Gastrocnemius medialis (tissue), 4 donors: Measurements from ENCODE around the gene KHDC1. TPM values are rescaled to one million over a fixed set of nuclear protein-coding genes. Genes with fewer than 3 reads are reported as not detected.
"Not testable (repeated sequence)": the region's sequence is repeated elsewhere in the genome, so short reads cannot be mapped to it uniquely, and the experiment has no call there.

Experiments used
- ATAC-seq, 2 donors: fragments of 150-250 bp; one replicate each; pipeline ENCODE4 v1.9.1; 2016
- DNase-seq, 2 donors: peaks; one replicate each; pipeline ENCODE4 v3.0.0-alpha.2; 2019
- H3K27ac ChIP-seq, 4 donors: fragments of 200-600 bp; sonication (generic); 1 replicate in 1 of 4; 2 replicates in 3 of 4; pipeline ENCODE4 v1.5.1; 2016 to 2018; ENCODE audit warnings: mild to moderate bottlenecking in 2 of 4, moderate library complexity in 1 of 4
- H3K27me3 ChIP-seq, 3 donors: fragments of 200-600 bp; sonication (generic) in 2 of 3; 1 replicate in 1 of 3; 2 replicates in 2 of 3; pipeline versions ENCODE4 v1.5.1 to v1.6.0; 2016 to 2019; ENCODE audit warnings: mild to moderate bottlenecking in 1 of 3, moderate library complexity in 1 of 3
- H3K36me3 ChIP-seq, 2 donors: fragments of 200-600 bp; sonication (generic) in 1 of 2; one replicate each; pipeline ENCODE4 v1.5.1; 2017 to 2018
- H3K4me1 ChIP-seq, 2 donors: fragments of 200-600 bp; sonication (generic) in 1 of 2; one replicate each; pipeline ENCODE4 v1.5.1; 2016 to 2017; ENCODE audit warnings: mild to moderate bottlenecking in 2 of 2
- H3K4me3 ChIP-seq, 4 donors: fragments of 200-600 bp; sonication (generic) in 3 of 4; 1 replicate in 1 of 4; 2 replicates in 3 of 4; pipeline ENCODE4 v1.5.1; 2016 to 2019; ENCODE audit warnings: mild to moderate bottlenecking in 2 of 4
- H3K9me3 ChIP-seq, 3 donors: fragments of 200-600 bp; sonication (generic) in 2 of 3; 1 replicate in 1 of 3; 2 replicates in 2 of 3; pipeline ENCODE4 v1.5.1; 2016 to 2019
- CTCF ChIP-seq, 5 experiments: fragments of 450-650 bp in 3 of 5; fragments of 200-600 bp in 2 of 5; sonication (generic) in 2 of 5; IDR thresholded peaks in 4 of 5; conservative IDR thresholded peaks in 1 of 5; 1 replicate in 4 of 5; 2 replicates in 1 of 5; pipeline ENCODE4 v1.5.1; 2016 to 2019; ENCODE audit warnings: antibody characterized with exemption in 5 of 5, mild to moderate bottlenecking in 3 of 5, moderate library complexity in 3 of 5
- POLR2A ChIP-seq, 2 donors: fragments of 450-650 bp; IDR thresholded peaks; one replicate each; pipeline ENCODE4 v1.6.1; 2017; ENCODE audit warnings: antibody characterized with exemption in 2 of 2, mild to moderate bottlenecking in 2 of 2, moderate library complexity in 2 of 2
- in situ Hi-C, 4 donors: fragments of 200-750 bp; cut with MboI; loops; one replicate each; pipeline versions ENCODE4 v1.15.0 to v1.8.0; 2017; ENCODE audit warnings: low sequenced_read_pairs in 4 of 4
- intact Hi-C: fragments of 100-400 bp; cut with DNase I; formaldehyde crosslinking; loops from one replicate; pipeline ENCODE4 v1.15.1; 2023; ENCODE audit warnings: low total_unique reads
- total RNA-seq, 4 donors: library from RNA; depleted of rRNA; stranded (reverse); fragments of >200 nt; gene quantifications; one replicate each; pipeline versions ENCODE4 v1.1.0 to v1.2.3, GENCODE V29; 2016

The KHDC1 gene
- total RNA-seq, 4 donors from 2014 or later: not detected

GRCh38 chr6:73264446-73264845 is 1.4 kb upstream of the KHDC1 start:
- ATAC-seq: no peak
- intact Hi-C loops: no loop called here
- in situ Hi-C loops: no loop called here

GRCh38 chr6:73263570-73263909 is 544 bp upstream of the KHDC1 start:
- TF ChIP-seq POLR2A (IDR thresholded peaks at IDR 0.05) (no peak), CTCF (IDR thresholded peaks at IDR 0.05 in 4 of 5, conservative IDR thresholded peaks at IDR 0.05 in 1 of 5) (no peak)
- H3K9me3 ChIP-seq: no peaks in the 10 kb centered on the region
- H3K4me3 ChIP-seq: peak overlapping the region; percentile 52 to 77 (median 68)
- intact Hi-C loops: no loop called here
- DNase-seq: no peak
- H3K27ac ChIP-seq: no peak overlapping the region
- in situ Hi-C loops: no loop called here
- peaks cover 5% of the 10 kb centered on the region in 2 donors for H3K4me1 ChIP-seq
- no peaks in the 10 kb centered on the region for H3K27me3 ChIP-seq
- ATAC-seq: no peak
- H3K36me3 ChIP-seq: no peaks in the 10 kb centered on the region

More at GRCh38 chr6:73264446-73264845, 1.4 kb upstream of the KHDC1 start:
- peaks cover 5% of the 10 kb centered on the region in 2 donors for H3K4me1 ChIP-seq
- DNase-seq: no peak
- no peak overlapping the region for H3K27ac ChIP-seq
- no peak overlapping the region for H3K4me3 ChIP-seq
- H3K9me3 ChIP-seq: no peaks in the 10 kb centered on the region
- TF ChIP-seq POLR2A (IDR thresholded peaks at IDR 0.05): no peak
- TF ChIP-seq CTCF (IDR thresholded peaks at IDR 0.05 in 4 of 5, conservative IDR thresholded peaks at IDR 0.05 in 1 of 5): no peak
- H3K27me3 ChIP-seq: no peaks in the 10 kb centered on the region
- H3K36me3 ChIP-seq: no peaks in the 10 kb centered on the region

GRCh38 chr6:73258721-73259120 is 4.3 kb downstream of the KHDC1 start:
- Histone ChIP-seq H3K9me3 (no peaks in the 10 kb centered on the region), H3K4me3 (no peak overlapping the region), H3K27ac (no peak overlapping the region), H3K4me1 (peaks cover 5% of the 10 kb centered on the region in 2 donors), H3K27me3 (no peaks in the 10 kb centered on the region), H3K36me3 (no peaks in the 10 kb centered on the region)
- DNase-seq (no peak), ATAC-seq (no peak)
- in situ Hi-C loops (no loop called here), intact Hi-C loops (no loop called here)
- TF ChIP-seq CTCF (IDR thresholded peaks at IDR 0.05 in 4 of 5, conservative IDR thresholded peaks at IDR 0.05 in 1 of 5): no peak
- TF ChIP-seq POLR2A (IDR thresholded peaks at IDR 0.05): no peak

- H3K27me3 ChIP-seq, in situ Hi-C loops, H3K4me3 ChIP-seq, H3K27ac ChIP-seq, H3K4me1 ChIP-seq, H3K9me3 ChIP-seq, intact Hi-C loops, DNase-seq, ATAC-seq, H3K36me3 ChIP-seq: not testable (repeated sequence)
Measured at GRCh38 chr6:73254323-73254722, 8.7 kb downstream of the KHDC1 start.

DNA sequence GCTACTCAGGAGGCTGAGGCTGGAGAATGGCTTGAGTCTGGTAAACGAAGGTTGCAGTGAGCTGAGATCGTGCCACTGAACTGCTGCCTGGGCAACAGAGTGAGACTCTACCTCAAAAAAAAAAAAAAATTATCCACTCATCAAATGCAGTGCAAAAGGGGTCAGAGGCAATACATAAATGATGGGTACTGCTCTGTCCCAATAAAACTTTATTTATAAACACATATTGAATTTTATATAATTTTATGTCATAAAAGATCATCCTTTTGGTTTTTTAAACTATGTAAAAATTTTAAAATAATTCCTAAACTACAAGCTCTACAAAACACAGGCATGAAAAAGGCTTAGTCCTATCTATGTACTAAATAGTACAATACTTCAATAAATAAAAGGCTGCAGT is 10.3 kb downstream of the KHDC1 start:
- no peaks in the 10 kb centered on the region for H3K27me3 ChIP-seq
- H3K9me3 ChIP-seq: no peaks in the 10 kb centered on the region
- ATAC-seq: no peak
- intact Hi-C loops (no loop called here), in situ Hi-C loops (no loop called here)
- no peak overlapping the region for H3K27ac ChIP-seq
- H3K4me1 ChIP-seq: no peaks in the 10 kb centered on the region
- DNase-seq: no peak
- H3K4me3 ChIP-seq: no peak overlapping the region
- H3K36me3 ChIP-seq: no peaks in the 10 kb centered on the region
- no peak for TF ChIP-seq POLR2A (IDR thresholded peaks at IDR 0.05)
- no peak for TF ChIP-seq CTCF (IDR thresholded peaks at IDR 0.05 in 4 of 5, conservative IDR thresholded peaks at IDR 0.05 in 1 of 5)
